Measurements from ENCODE around the gene PDZD7. TPM values are rescaled to one million over a fixed set of nuclear protein-coding genes. Genes with fewer than 3 reads are reported as not detected.
"Not testable (repeated sequence)": the region's sequence is repeated elsewhere in the genome, so short reads cannot be mapped to it uniquely, and the experiment has no call there.

Gene PDZD7
- total RNA-seq, 2 experiments from 2014 or later, result 0.14 to 0.66 TPM

GRCh38 chr10:100982916-100983830 lies 47.8 kb downstream of the PDZD7 start:
- Mint-ChIP-seq H3K27ac (no peak overlapping the region), H3K9me3 (no peaks in the 10 kb centered on the region), H3K36me3 (peaks cover 11% of the 10 kb centered on the region), H3K4me1 (peaks cover 7% of the 10 kb centered on the region), H3K27me3 (no peaks in the 10 kb centered on the region), H3K4me3 (no peak overlapping the region)
- no peak for DNase-seq

- Mint-ChIP-seq H3K27ac (no peak overlapping the region), H3K4me1 (peaks cover 5% of the 10 kb centered on the region), H3K36me3 (no peaks in the 10 kb centered on the region), H3K4me3 (no peak overlapping the region), H3K27me3 (no peaks in the 10 kb centered on the region), H3K9me3 (no peaks in the 10 kb centered on the region)
- DNase-seq, result no peak
Measured at GRCh38 chr10:100981178-100981772, 49.7 kb downstream of the PDZD7 start.

GRCh38 chr10:100980711-100981110 lies 50.2 kb downstream of the PDZD7 start:
- Mint-ChIP-seq H3K36me3 (no peaks in the 10 kb centered on the region), H3K9me3 (no peaks in the 10 kb centered on the region), H3K27ac (no peak overlapping the region), H3K27me3 (no peaks in the 10 kb centered on the region), H3K4me1 (peaks cover 3% of the 10 kb centered on the region), H3K4me3 (no peak overlapping the region)
- DNase-seq, result no peak

- no peak overlapping the region for H3K27ac Mint-ChIP-seq
- H3K4me1 Mint-ChIP-seq, result no peaks in the 10 kb centered on the region
- no peaks in the 10 kb centered on the region for H3K27me3 Mint-ChIP-seq
- no peak overlapping the region for H3K4me3 Mint-ChIP-seq
- H3K36me3 Mint-ChIP-seq, result no peaks in the 10 kb centered on the region
- no peak for DNase-seq
- no peaks in the 10 kb centered on the region for H3K9me3 Mint-ChIP-seq
Measured at GRCh38 chr10:100980311-100980710, 50.6 kb downstream of the PDZD7 start.

- DNase-seq, result no peak
- Mint-ChIP-seq H3K36me3 (no peaks in the 10 kb centered on the region), H3K27ac (no peak overlapping the region), H3K4me3 (no peak overlapping the region), H3K27me3 (no peaks in the 10 kb centered on the region), H3K4me1 (no peaks in the 10 kb centered on the region), H3K9me3 (no peaks in the 10 kb centered on the region)
Measured at GRCh38 chr10:100979791-100980272, 51.1 kb downstream of the PDZD7 start.

GRCh38 chr10:100978901-100979195 lies 52.1 kb downstream of the PDZD7 start:
- H3K9me3 Mint-ChIP-seq, result no peaks in the 10 kb centered on the region
- no peak overlapping the region for H3K4me3 Mint-ChIP-seq
- H3K4me1 Mint-ChIP-seq, result no peaks in the 10 kb centered on the region
- DNase-seq, result no peak
- H3K27me3 Mint-ChIP-seq, result no peaks in the 10 kb centered on the region
- no peak overlapping the region for H3K27ac Mint-ChIP-seq
- no peaks in the 10 kb centered on the region for H3K36me3 Mint-ChIP-seq

GRCh38 chr10:100978121-100978900 lies 52.6 kb downstream of the PDZD7 start:
- no peak for DNase-seq
- H3K36me3 Mint-ChIP-seq, result no peaks in the 10 kb centered on the region
- no peak overlapping the region for H3K27ac Mint-ChIP-seq
- H3K4me3 Mint-ChIP-seq, result no peak overlapping the region
- H3K9me3 Mint-ChIP-seq, result no peaks in the 10 kb centered on the region
- no peaks in the 10 kb centered on the region for H3K4me1 Mint-ChIP-seq
- H3K27me3 Mint-ChIP-seq, result no peaks in the 10 kb centered on the region

- no peaks in the 10 kb centered on the region for H3K27me3 Mint-ChIP-seq
- peaks cover 3% of the 10 kb centered on the region for H3K4me1 Mint-ChIP-seq
- no peaks in the 10 kb centered on the region for H3K36me3 Mint-ChIP-seq
- H3K27ac Mint-ChIP-seq, result no peak overlapping the region
- H3K4me3 Mint-ChIP-seq, result no peak overlapping the region
- DNase-seq, result no peak
- H3K9me3 Mint-ChIP-seq, result no peaks in the 10 kb centered on the region
Measured at GRCh38 chr10:100977436-100977835, 53.5 kb downstream of the PDZD7 start.

- Mint-ChIP-seq H3K27me3 (no peaks in the 10 kb centered on the region), H3K4me3 (no peak overlapping the region), H3K27ac (no peak overlapping the region), H3K4me1 (peaks cover 4% of the 10 kb centered on the region), H3K36me3 (no peaks in the 10 kb centered on the region), H3K9me3 (no peaks in the 10 kb centered on the region)
- DNase-seq, result no peak
Measured at GRCh38 chr10:100976906-100977305, 54.0 kb downstream of the PDZD7 start.

GRCh38 chr10:100975397-100975796 lies 55.5 kb downstream of the PDZD7 start:
- H3K36me3 Mint-ChIP-seq, H3K27me3 Mint-ChIP-seq, H3K4me1 Mint-ChIP-seq, DNase-seq, H3K27ac Mint-ChIP-seq, H3K4me3 Mint-ChIP-seq, H3K9me3 Mint-ChIP-seq: not testable (repeated sequence)

- Mint-ChIP-seq H3K4me3 (no peak overlapping the region), H3K27me3 (no peaks in the 10 kb centered on the region), H3K27ac (no peak overlapping the region), H3K9me3 (no peaks in the 10 kb centered on the region), H3K36me3 (no peaks in the 10 kb centered on the region), H3K4me1 (peaks cover 13% of the 10 kb centered on the region)
- DNase-seq, result no peak
Measured at GRCh38 chr10:100972904-100973535, 57.9 kb downstream of the PDZD7 start.

- Mint-ChIP-seq H3K27ac (no peak overlapping the region), H3K4me1 (peaks cover 13% of the 10 kb centered on the region), H3K36me3 (no peaks in the 10 kb centered on the region), H3K4me3 (no peak overlapping the region), H3K27me3 (no peaks in the 10 kb centered on the region), H3K9me3 (no peaks in the 10 kb centered on the region)
- DNase-seq, result no peak
Measured at GRCh38 chr10:100972115-100972903, 58.6 kb downstream of the PDZD7 start.

GRCh38 chr10:100970914-100971811 lies 59.8 kb downstream of the PDZD7 start:
- Mint-ChIP-seq H3K4me3 (no peak overlapping the region), H3K9me3 (no peaks in the 10 kb centered on the region), H3K4me1 (peaks cover 13% of the 10 kb centered on the region), H3K36me3 (no peaks in the 10 kb centered on the region), H3K27me3 (no peaks in the 10 kb centered on the region), H3K27ac (no peak overlapping the region)
- no peak for DNase-seq

All from activated naive CD8-positive, alpha-beta T cell treated with anti-CD3 and anti-CD28 coated beads for 36 hours (primary cell).